ENCODE results near the gene CEND1. TPM values are rescaled to one million over a fixed set of nuclear protein-coding genes. Genes with fewer than 3 reads are reported as not detected.

Gene CEND1
- total RNA-seq, 1 donor = 1.2 TPM

GRCh38 chr11:818396-819128 is 28.7 kb upstream of the CEND1 start, which contains the start of gene PNPLA2:
Gene PNPLA2, plus strand, starts transcription at chr11:818914. Its CDS starts 805 bp downstream, at chr11:819719.
- peak; percentile 76 for DNase-seq (ENCODE audit: low read depth)
- peak within 1 kb of the TSS; percentile 88 for H3K4me3 ChIP-seq (ENCODE audit: low read depth, low read length)
- TF ChIP-seq, protein P1, sequence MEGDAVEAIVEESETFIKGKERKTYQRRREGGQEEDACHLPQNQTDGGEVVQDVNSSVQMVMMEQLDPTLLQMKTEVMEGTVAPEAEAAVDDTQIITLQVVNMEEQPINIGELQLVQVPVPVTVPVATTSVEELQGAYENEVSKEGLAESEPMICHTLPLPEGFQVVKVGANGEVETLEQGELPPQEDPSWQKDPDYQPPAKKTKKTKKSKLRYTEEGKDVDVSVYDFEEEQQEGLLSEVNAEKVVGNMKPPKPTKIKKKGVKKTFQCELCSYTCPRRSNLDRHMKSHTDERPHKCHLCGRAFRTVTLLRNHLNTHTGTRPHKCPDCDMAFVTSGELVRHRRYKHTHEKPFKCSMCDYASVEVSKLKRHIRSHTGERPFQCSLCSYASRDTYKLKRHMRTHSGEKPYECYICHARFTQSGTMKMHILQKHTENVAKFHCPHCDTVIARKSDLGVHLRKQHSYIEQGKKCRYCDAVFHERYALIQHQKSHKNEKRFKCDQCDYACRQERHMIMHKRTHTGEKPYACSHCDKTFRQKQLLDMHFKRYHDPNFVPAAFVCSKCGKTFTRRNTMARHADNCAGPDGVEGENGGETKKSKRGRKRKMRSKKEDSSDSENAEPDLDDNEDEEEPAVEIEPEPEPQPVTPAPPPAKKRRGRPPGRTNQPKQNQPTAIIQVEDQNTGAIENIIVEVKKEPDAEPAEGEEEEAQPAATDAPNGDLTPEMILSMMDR (IDR thresholded peaks at IDR 0.05; ENCODE audit: insufficient read depth, low read length) = no peak

DNA sequence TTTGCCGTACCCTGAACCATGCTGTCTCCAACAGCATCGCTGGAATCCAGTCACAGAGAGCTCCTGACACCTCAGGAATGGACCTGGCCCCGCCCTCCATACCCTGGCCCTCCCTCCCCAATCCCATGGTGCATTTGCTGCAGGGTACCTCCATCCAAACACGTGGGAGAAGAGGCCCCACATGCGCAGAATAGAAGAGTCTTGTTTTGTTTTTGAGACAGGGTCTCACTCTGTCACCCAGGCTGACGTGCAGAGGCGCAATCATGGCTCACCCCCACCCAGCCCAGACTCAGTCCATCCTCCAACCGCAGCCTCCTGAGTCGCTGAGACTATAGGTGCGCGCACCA is 26.5 kb upstream of the CEND1 start:
- no peak overlapping the region for H3K4me3 ChIP-seq (ENCODE audit: low read depth, low read length)
- DNase-seq (ENCODE audit: low read depth) = no peak
- TF ChIP-seq, protein P1 (IDR thresholded peaks at IDR 0.05; ENCODE audit: insufficient read depth, low read length) = no peak

DNA sequence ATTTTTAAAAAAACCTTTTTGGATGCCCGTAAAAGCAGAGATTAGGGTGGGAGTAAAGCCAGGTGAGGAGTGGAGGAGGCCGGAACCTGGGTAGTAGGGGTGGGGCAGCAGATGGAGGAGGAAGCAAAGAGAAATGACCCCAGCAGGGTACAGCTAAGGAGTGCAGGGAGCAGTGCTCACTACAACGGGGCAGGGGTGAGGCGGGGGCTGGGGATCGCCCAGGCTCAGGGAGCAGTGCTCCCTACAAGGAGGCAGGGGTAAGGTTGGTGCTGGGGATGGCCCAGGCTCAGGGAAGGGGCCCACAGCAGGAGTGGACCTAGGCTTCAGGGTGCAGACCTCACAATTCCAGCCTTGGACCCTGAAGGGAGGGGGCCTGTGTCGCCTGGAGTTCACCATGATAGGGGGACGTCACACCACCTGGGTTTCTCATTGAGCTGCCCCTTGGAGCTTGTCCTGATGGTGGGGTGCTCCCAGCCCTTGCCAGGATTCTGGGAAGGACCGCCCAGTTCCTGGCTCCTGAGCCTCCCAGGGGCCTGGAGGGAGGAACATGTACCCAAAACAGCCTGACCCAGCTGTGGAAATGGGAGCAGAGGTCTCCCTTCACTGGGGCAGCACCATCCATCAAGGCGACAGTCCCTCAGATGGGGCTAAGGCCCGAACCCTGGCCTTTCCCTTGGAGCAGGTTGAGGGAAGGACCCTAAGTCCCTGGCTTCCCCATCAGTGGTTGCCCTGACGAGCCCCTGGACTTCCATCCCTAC is 26.0 kb upstream of the CEND1 start:
- no peak for DNase-seq (ENCODE audit: low read depth)
- H3K4me3 ChIP-seq (ENCODE audit: low read depth, low read length) = no peak overlapping the region
- TF ChIP-seq, protein P1 (IDR thresholded peaks at IDR 0.05; ENCODE audit: insufficient read depth, low read length) = no peak

DNA sequence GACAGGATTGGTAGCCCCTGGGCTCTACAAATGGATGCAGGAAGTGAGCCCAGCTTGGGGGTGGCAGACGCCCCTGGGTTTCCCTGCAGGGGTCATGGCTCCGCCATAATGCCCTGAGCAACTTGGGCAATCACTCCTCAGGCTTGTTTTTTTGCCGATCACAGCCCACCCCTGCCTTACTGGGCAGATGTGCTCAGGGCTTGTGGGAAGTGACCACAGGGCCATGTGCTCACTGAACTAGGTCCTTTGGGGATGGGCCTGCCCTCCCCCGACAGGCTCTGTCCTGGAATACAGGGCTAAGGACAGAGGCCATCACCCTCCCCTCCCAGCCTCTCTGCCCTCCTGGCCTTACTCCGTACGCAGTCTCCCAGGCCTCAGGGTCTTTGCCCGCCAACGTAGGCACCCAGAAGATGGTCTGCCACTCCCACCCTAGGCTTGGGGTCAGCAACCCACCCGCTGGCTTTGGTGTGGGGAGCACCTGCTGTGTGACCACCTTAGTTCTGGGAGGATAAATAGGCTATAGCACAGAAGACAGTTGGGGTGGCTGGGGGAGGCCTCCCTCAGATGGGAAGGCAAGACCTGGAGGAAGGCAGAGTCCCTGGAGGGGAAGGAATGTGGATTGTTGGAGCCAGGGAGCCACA is 23.7 kb upstream of the CEND1 start:
- TF ChIP-seq, protein P1 (IDR thresholded peaks at IDR 0.05; ENCODE audit: insufficient read depth, low read length) = no peak
- no peak for DNase-seq (ENCODE audit: low read depth)
- no peak overlapping the region for H3K4me3 ChIP-seq (ENCODE audit: low read depth, low read length)

GRCh38 chr11:813072-813455 is 23.2 kb upstream of the CEND1 start:
- TF ChIP-seq, protein P1 (IDR thresholded peaks at IDR 0.05; ENCODE audit: insufficient read depth, low read length) = no peak

GRCh38 chr11:812390-812789 is 22.5 kb upstream of the CEND1 start:
- DNase-seq (ENCODE audit: low read depth) = no peak
- H3K4me3 ChIP-seq (ENCODE audit: low read depth, low read length) = no peak overlapping the region
- TF ChIP-seq, protein P1 (IDR thresholded peaks at IDR 0.05; ENCODE audit: insufficient read depth, low read length) = no peak

More at GRCh38 chr11:813072-813455, 23.2 kb upstream of the CEND1 start:
- H3K4me3 ChIP-seq (ENCODE audit: low read depth, low read length) = no peak overlapping the region
- no peak for DNase-seq (ENCODE audit: low read depth)

Data from fibroblast of the aortic adventitia (primary cell).